GM19043 (cell line): ENCODE measurements around the gene LUZP1.

Source experiments
- ATAC-seq: cut with Tn5 transposase; IDR thresholded peaks from one replicate; pipeline ENCODE4 v1.9.1; 2021; ENCODE audit warnings: low read depth; ENCODE audit not compliant: unreplicated experiment

The LUZP1 gene

GRCh38 chr1:23118957-23119792 lies 49.5 kb downstream of the LUZP1 start:
- no peak for ATAC-seq

GRCh38 chr1:23118407-23118806 lies 50.2 kb downstream of the LUZP1 start:
- no peak for ATAC-seq

DNA sequence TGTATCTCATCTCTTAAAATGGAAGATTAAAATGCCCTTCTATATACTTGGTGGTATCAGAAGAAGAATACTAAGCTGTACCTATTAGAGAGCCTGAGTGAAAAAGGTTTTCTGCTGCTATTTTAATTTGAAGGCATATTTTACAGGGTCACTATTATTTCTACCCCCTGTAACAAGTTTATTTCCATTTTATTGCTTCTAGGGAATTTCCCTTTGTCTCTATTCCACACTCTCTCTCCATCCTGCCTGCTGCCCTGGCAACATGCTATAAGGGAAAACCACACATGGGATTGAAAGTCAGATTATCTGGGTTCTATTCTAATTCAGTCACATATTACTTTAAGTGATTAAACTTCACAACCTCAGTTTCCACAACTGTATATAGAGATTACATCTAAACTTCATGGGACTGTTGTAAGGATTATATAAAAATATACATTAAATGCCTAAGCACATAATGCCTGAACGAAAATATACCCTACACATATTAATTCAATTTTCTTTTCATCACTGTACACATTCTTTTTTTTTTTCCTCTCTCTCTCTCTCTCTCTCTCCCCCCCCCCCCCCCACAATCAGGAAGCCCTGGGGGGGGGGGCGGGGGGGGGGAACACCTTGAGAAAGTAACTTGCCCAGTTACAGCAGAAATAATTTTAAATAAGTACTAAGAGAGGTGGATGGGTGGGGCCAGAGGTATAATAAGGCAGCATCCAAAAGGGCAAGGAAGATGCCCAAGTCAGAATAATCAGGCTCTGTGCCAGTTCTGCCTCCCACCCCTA lies 51.5 kb downstream of the LUZP1 start:
- ATAC-seq: no peak

DNA sequence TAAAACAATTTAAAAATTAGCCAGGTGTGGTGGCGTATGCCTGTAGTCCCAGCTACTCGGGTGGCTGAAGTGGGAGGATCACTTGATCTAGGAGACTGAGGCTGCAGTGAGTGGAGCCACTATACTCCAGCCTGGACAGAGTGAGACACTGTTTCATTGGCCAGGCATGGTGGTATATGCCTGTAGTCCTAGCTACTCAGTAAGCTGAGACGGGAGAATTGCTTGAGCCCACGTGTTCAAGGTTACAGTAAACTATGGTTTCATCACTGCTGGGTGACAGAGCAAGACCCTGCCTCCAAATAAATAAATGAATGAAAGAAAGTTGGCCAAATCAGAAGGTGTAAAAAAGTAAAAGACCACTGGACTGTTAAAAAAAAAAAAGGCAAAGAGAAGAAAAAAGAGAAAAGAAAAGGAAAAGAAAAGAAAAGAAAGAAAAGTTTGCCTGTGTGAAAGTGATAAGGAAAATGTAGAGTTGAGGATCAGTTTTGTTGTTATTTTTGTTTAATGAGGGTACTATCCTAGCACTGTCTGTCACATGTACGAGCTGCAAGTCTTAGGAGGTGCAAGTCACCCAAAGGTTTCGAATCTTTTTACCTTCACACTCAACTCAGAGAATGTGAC lies 52.3 kb downstream of the LUZP1 start:
- no peak for ATAC-seq

GRCh38 chr1:23114424-23115079 lies 54.1 kb downstream of the LUZP1 start:
- ATAC-seq: no peak

DNA sequence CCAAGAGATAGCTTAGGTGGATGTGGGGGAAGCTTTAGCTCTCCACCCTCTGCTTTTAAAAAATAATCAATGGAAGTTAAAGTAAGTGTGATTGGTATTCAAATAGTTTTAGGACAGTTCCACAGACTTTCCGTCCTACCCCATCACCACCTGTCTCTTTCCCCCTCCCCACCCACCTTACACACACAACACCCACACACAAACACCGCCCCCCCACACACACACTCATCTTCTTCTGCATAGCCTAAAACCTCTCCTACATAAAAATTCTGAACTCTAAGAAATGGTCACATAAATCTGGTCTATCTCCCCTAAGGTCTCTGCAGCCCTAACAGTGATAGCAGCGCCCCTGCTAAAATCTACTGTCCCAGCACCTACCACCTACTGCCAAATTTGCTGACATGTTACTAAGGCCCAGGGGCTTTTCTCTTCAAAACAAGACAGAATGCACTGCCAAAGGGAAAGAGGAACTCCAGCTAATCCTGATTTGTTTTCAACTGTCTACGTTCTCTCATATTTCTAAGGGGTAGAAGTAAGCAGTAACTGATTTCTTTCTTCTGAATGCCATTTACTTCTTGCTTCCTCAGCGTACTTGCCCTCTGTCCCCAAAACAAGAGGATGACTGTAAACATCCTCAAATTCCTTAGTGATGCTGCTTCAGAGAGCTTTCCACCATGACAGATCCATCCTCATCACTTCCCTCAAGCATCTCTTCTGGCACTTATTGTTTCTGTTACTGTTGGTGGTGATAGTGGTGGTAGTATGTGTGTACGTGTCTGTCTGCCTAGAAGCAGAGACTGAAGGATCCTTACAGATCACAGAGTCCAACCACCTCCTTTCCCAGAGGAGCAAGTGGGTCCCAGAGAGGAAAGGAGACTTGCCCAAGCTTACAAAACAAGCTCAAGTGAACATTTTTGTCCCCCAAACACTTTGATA lies 56.8 kb downstream of the LUZP1 start:
- no peak for ATAC-seq

GRCh38 chr1:23110391-23110790 lies 58.3 kb downstream of the LUZP1 start:
- ATAC-seq: no peak

- no peak for ATAC-seq
These were observed 59.6 kb downstream of the LUZP1 start for GRCh38 chr1:23108918-23109533.

GRCh38 chr1:23103001-23103889 lies 65.4 kb downstream of the LUZP1 start:
- no peak for ATAC-seq

- no peak for ATAC-seq
These were observed 66.4 kb downstream of the LUZP1 start for GRCh38 chr1:23102289-23102688.

- no peak for ATAC-seq
These were observed 66.8 kb downstream of the LUZP1 start for GRCh38 chr1:23101887-23102286.

DNA sequence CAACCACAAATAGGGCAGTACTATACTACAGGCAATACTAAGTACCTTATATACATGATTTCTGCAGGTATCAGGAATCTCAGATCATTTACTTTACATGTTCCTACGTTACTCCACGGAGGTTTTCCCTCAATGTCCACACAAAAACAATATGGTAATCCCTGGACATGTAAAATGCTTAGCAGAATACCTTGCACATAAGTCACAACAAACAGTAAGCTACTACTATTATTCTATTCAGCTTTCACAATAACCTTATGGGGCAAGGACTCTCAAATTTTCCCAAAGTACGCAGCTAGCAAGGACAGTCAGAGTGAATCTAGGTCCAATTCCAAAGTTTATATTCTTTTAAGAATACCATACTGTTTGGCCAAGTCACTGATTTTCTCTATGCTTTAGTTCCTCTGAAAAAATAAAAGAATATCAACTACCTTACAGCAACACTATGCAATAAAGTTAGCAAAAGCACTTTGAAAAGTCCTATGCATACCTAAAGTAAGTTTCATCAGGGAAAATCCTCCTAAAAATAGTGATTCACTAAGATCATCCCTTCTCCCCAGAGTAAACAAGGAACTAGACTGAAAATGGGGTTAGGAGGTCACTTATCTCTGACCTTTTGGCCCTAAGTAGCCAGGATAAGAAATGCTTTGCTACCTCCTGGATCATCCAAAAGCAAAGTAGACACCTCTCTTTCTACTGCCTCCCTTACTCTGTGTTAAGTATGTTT lies 67.4 kb downstream of the LUZP1 start:
- ATAC-seq: no peak

GRCh38 chr1:23100074-23100748 lies 68.4 kb downstream of the LUZP1 start:
- no peak for ATAC-seq

DNA sequence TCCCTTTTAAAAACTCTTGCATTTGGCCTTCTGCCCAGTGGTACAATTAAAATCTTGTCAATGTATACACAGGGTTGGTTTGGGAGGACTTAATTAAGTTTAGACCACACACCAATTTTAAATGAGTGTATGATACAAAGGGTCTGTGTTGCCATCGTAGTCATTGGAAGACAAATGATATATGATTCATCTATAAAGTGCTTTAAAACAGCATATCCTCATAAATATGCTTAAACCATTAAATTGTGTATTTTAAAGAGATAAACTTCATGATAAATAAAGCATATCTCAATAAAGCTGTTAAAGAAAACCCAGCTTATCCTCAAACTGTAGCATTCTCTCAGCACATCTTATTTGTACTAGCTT lies 69.5 kb downstream of the LUZP1 start:
- ATAC-seq: no peak

DNA sequence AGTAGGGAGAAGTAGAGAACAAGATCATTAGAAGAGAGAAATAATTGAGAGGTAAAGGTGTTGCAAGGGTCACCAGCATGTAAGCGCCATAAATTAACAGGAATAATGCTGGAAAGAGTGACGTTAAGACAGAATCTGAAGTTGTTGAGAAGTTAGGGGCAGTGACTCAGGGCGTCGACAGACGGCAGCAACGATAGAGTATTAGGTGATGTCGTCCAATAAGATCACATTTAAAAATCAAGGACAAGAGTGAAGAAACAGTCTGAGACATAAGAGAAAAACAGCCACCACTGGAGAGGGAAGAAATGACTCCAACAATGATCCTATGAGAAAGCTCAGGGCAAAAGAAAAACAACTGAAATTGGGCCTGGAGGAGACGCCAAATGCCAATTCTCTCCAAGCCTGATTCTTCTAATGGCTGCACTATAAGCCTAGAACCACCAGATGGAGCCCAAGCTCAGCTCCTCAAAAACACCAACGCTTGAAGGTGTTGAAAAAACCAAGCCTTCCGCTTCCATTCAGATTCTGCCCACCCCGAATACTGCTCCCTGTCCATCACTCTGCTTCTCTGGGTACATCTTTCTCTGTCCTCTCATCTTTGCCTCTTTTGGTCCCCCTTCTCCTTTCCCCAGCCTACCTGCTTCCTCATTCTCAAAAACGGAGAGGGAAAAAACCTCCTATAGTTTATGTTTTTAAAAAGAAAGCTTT lies 70.0 kb downstream of the LUZP1 start:
- ATAC-seq: no peak

DNA sequence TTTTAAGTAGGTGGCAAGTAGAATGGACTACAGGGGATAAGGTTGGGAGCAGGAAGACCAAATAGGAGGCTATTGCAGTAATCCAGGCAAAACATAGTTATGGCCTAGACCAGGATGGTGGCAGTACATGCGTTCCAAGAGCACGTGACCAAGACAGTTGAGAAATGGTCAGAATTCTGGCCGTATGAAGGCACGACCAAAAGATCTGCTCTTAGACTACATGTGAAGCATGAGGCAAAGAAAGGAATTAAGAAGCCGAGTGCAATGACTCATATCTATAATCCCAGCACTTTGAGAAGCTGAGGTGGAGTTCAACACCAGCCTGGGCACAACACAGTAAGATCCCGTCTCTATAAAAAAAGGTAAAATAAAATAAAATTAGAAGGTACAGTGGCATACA lies 71.3 kb downstream of the LUZP1 start:
- no peak for ATAC-seq

GRCh38 chr1:23092447-23092846 lies 76.2 kb downstream of the LUZP1 start:
- ATAC-seq: no peak
